Activated CD4-positive, alpha-beta memory T cell treated with anti-CD3 and anti-CD28 coated beads, Interleukin-2, amount 10 ng/mL, durations not matched to agents 7 days and 5 days (primary cell): ENCODE measurements around the gene KCNAB2. TPM values are rescaled to one million over a fixed set of nuclear protein-coding genes. Genes with fewer than 3 reads are reported as not detected.

ENCODE experiments used
- CTCF ChIA-PET: fragments of 350-600 bp; sonication (Branson Sonifier 250); formaldehyde crosslinking; loops from one replicate; lab custom pipeline; 2021; ENCODE audit warnings: antibody characterized with exemption, inconsistent platforms; lab: Charles Lee
- POLR2A ChIA-PET: fragments of 350-600 bp; sonication (Branson Sonifier 250); formaldehyde crosslinking; loops from one replicate; lab custom pipeline; 2021; ENCODE audit warnings: antibody characterized with exemption; lab: Charles Lee
- DNase-seq: peaks from one replicate; pipeline ENCODE4 v3.0.0-alpha.2; 2020
- H3K27ac Mint-ChIP-seq: one replicate; pipeline ENCODE4 v1.8.0; 2021; ENCODE audit warnings: mild to moderate bottlenecking, mixed read lengths
- H3K27me3 Mint-ChIP-seq: one replicate; pipeline ENCODE4 v1.8.0; 2021; ENCODE audit warnings: mixed read lengths
- H3K36me3 Mint-ChIP-seq: one replicate; pipeline ENCODE4 v1.8.0; 2021; ENCODE audit warnings: low read depth, mixed read lengths
- H3K4me1 Mint-ChIP-seq: one replicate; pipeline ENCODE4 v1.8.0; 2021; ENCODE audit warnings: mixed read lengths
- H3K4me3 Mint-ChIP-seq: one replicate; pipeline ENCODE4 v1.8.0; 2021; ENCODE audit warnings: mild to moderate bottlenecking, mixed read lengths
- H3K9me3 Mint-ChIP-seq: one replicate; pipeline ENCODE4 v1.8.0; 2021; ENCODE audit warnings: mixed read lengths
- total RNA-seq, 2 experiments: library from RNA; stranded (reverse); gene quantifications; one replicate each; pipeline ENCODE4 v1.2.3, GENCODE V29; 2021

Gene KCNAB2
- 100 to 1,000 TPM; 284 to 286 TPM for total RNA-seq

DNA sequence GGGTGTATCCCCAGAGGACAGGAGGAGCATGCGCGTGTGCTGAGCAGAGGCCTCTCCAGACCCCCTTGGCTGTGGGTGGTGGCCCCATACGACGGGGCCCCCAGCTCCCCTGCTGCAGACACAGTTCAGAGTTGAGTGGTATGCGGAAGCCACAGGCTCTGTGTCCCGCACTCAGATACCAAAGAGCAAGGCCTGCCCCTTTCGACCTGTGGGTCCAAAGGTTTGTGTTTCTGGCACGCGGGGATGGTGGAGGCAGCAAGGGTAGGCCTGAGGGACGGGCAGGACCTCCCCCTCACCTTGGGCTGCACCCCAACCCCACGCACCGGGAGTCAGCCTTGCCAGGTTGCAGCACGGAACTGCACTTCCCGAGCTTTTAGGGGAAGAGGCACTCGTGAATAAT, at the start of gene KCNAB2:
Gene KCNAB2 (plus strand): TSS at position 328 of the 400 bp plus-strand sequence. CDS start 5,649 bp downstream, outside the sequence.
- no peaks in the 10 kb centered on the region for H3K27me3 Mint-ChIP-seq
- DNase-seq, result no peak
- no peaks in the 10 kb centered on the region for H3K9me3 Mint-ChIP-seq
- POLR2A ChIA-PET, result interaction anchor here (0.6 to 0.8 kb wide), 2 partner anchors 10 to 13 kb away, joined by 3 read pairs; no protein-coding TSS in a partner anchor
- no peak within 1 kb of the TSS for H3K4me3 Mint-ChIP-seq
- CTCF ChIA-PET, result no interaction called here
- H3K4me1 Mint-ChIP-seq, result peaks cover 14% of the 10 kb centered on the region
- H3K27ac Mint-ChIP-seq, result no peak within 1 kb of the TSS
- H3K36me3 Mint-ChIP-seq, result peaks cover 58% of the 10 kb centered on the region

DNA sequence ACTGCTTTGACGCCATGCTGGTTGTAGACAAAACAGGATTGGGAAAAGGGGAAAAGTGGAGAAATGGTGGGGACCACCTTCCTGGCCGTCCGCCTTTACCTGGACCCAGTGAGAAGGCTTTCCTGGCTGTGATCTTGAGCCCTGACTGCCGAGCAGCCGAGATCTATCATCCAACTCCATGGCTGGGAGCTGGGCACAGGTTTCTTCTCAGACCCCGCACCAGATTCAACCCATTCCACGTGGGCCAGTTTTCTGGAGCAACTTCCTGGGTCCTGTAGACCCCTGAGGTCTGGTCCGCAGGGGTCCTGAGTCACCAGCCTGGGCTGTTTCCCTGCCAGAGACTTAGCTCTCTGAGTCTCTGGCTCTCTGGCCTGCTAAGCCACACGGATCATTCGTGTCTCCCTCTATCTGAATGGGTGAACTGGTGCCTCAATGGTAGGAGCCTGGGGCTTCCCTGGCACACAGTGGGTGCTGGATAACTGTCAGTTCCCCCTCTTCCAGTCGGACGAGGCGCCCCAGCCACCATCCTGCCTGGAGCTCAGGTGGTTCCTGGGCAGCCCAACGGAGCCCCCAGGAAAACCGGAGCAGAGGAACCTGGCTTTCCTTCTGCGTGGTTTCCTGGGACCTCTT, 48.9 kb upstream of the KCNAB2 start:
- no peaks in the 10 kb centered on the region for H3K27me3 Mint-ChIP-seq
- POLR2A ChIA-PET, result interaction anchor here (1.2 kb wide), 1 partner anchor 29 kb away, joined by 3 read pairs; no protein-coding TSS in a partner anchor
- DNase-seq, result no peak
- CTCF ChIA-PET, result no interaction called here
- H3K4me3 Mint-ChIP-seq, result no peak overlapping the region
- no peaks in the 10 kb centered on the region for H3K9me3 Mint-ChIP-seq
- H3K27ac Mint-ChIP-seq, result no peak overlapping the region
- peaks cover 32% of the 10 kb centered on the region for H3K36me3 Mint-ChIP-seq
- H3K4me1 Mint-ChIP-seq, result peaks cover 26% of the 10 kb centered on the region

DNA sequence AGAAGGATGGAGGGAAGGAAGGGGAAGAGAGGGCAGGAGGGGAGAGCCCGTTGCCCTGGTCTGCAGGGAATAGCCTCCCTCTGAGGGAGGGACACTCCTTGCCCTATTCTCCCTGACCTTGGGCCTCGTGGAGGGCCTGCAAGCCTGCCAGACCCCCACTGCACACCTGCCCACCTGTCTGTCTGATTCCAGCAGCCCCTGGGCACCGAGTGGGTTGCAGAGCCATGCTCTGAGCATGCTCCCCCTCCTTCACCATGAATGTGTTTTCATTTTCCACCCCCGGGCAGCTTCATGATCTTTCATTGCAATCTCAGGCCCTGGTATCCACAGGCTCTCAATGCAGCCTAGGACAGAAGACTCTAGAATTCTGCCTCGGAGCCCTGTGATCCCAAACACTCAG, 48.4 kb upstream of the KCNAB2 start:
- DNase-seq, result no peak
- ChIA-PET CTCF (no interaction called here), POLR2A (interaction anchor here (1.2 kb wide), 1 partner anchor 29 kb away, joined by 3 read pairs; no protein-coding TSS in a partner anchor)
- H3K36me3 Mint-ChIP-seq, result peaks cover 35% of the 10 kb centered on the region
- peaks cover 26% of the 10 kb centered on the region for H3K4me1 Mint-ChIP-seq
- no peaks in the 10 kb centered on the region for H3K9me3 Mint-ChIP-seq
- no peak overlapping the region for H3K27ac Mint-ChIP-seq
- H3K27me3 Mint-ChIP-seq, result no peaks in the 10 kb centered on the region
- no peak overlapping the region for H3K4me3 Mint-ChIP-seq

DNA sequence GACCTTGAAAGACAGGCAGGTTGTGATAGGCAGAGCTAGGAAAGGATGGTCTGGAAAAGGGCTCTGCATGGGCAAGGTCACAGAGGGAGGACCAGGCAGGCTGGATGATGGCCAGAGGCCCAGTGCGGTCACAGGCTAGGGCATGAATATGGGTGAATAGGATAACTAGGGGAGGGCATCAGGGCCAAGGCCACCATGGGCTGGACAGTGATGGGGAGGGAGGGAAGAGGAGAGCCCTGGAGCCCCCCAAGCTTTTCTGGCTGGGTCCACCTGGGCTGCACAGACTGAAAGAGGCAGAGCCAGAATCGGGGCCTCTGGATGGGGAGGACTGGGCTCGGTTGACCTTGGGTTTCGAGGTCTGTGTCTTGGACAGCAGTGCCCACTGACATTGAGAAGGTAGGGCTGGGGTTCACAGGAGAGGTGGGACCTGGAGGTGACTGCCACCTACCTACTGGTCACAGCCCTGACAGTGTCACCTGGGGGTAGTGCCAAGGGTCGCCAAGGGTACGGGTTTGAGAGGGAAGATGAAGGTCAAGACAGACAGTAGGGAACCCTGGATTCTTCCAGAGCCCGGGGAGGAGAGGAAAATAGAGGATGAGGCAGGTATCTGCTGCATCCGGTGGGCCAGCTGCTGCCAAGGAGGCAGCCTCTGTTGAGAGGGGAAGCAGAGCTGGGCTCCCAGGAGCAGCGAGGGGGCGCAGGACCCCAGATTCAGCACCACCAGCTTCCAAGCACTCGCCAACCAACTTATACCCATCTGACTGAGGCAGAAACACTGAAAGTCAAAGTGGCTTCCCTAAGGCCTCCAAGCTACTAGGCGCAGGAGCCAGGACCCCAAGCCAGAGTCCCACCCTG, 47.4 kb upstream of the KCNAB2 start:
- no peak for DNase-seq
- Mint-ChIP-seq H3K27me3 (no peaks in the 10 kb centered on the region), H3K36me3 (peaks cover 33% of the 10 kb centered on the region), H3K9me3 (no peaks in the 10 kb centered on the region), H3K4me1 (peaks cover 28% of the 10 kb centered on the region), H3K27ac (peak overlapping the region; percentile 28), H3K4me3 (no peak overlapping the region)
- ChIA-PET POLR2A (interaction anchor here (0.5 kb wide), 1 partner anchor 115 kb away, joined by 4 read pairs; no protein-coding TSS in a partner anchor), CTCF (interaction anchor here (1.5 kb wide), 1 partner anchor 36 kb away, joined by 3 read pairs; no protein-coding TSS in a partner anchor)

DNA sequence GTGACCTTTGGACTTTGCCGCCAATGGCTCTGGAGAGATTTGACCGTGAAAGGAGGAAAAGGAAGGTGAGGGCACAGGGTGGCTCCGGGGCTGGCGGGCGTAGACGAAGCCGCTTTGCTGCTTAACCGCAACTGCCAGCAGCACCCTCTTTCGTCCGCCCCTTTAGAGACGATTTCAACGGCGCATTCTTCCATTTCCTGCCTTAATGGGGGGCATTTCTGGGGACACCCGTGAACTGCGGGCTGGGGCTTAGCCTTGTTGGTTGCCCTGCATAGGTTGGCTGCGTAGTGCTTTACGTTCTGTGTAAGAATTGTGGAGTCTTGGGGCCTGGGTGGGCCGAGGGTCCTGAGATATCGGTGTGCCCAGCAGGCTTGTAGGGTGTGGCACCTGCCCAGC, 46.8 kb upstream of the KCNAB2 start:
- CTCF ChIA-PET, result interaction anchor here (1.5 kb wide), 1 partner anchor 36 kb away, joined by 3 read pairs; no protein-coding TSS in a partner anchor
- H3K4me3 Mint-ChIP-seq, result no peak overlapping the region
- H3K27ac Mint-ChIP-seq, result no peak overlapping the region
- H3K4me1 Mint-ChIP-seq, result peaks cover 34% of the 10 kb centered on the region
- H3K27me3 Mint-ChIP-seq, result no peaks in the 10 kb centered on the region
- H3K9me3 Mint-ChIP-seq, result no peaks in the 10 kb centered on the region
- peaks cover 33% of the 10 kb centered on the region for H3K36me3 Mint-ChIP-seq
- POLR2A ChIA-PET, result no interaction called here
- no peak for DNase-seq

DNA sequence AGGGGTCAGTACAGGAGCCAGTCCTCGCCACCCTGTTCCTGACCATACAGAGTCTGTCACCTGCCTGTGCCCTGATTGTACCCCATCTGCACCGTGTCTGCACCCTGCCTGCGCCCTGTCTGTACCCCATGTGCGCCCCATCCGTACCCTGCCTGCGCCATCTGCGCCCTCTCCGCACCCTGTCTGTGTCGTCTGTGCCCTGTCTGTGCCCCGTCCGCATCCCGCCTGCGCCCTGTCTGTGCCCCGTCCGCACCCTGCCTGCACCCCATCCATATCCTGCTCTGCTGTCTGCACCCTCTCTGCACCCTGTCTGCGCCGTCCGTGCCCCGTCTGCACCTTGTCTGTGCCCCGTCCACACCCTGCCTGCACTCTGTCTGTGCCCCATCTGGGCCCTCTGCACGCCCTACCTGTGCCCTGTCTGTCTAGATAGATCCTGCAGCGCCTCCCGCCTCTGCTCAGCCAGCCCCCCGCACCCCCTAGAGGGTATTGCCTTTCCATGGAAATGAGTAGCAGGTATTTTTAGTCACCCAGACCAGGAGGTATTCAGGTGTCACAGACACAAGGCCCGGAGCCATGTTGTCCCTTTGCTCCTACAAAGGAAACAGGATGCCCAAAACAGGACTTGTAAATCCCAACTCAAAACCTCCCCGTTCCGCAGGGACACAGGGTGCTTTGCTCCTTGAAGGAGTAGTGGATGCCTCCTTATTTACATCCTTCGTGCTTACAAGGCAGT, 45.8 kb upstream of the KCNAB2 start:
- Mint-ChIP-seq H3K36me3 (peaks cover 30% of the 10 kb centered on the region), H3K27ac (no peak overlapping the region), H3K9me3 (no peaks in the 10 kb centered on the region), H3K27me3 (no peaks in the 10 kb centered on the region), H3K4me3 (no peak overlapping the region), H3K4me1 (peaks cover 29% of the 10 kb centered on the region)
- no peak for DNase-seq
- POLR2A ChIA-PET, result no interaction called here
- CTCF ChIA-PET, result interaction anchor here (1.5 kb wide), 1 partner anchor 35 kb away, joined by 3 read pairs; no protein-coding TSS in a partner anchor

DNA sequence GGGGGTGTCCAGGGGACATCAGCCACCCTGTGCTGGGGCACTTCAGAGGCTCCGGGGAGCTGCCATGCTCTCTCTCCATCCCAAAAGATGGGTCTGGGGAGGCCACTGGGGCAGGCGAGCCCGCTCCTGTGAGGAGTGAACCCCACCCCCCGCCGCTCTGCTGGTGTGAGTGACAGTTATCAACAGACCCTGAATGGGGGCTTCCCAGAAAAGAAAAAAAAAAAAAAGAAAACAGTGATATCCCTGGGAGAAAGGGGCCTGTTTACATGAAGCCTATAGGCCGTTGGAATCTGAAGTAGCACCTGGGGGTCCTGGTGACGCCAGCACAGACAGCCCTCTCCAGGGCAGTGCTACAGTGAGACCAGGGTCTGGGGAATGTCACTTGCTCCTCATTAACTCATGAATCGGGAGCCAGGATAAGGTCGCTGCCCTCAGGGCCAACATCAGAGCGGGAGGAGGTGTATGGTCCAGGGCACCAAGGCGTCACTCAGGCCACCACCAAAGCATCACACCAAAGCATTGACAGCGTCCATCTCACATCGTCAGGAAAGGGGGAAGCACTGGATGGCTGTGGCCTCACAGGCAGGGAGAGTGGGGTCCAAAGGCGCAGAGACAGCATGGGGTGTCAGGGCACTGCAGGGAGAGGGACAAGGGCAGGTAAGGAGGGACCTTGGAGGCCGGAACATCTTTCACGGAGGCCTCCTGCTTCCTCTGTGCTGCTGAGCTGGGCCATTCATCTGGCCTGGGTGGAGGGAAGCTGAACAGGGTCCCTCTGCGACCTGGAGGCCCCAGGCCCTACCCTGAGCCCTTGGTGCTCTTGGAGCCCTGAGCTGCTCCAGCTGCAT, 45.0 kb upstream of the KCNAB2 start:
- no peaks in the 10 kb centered on the region for H3K27me3 Mint-ChIP-seq
- H3K4me3 Mint-ChIP-seq, result no peak overlapping the region

DNA sequence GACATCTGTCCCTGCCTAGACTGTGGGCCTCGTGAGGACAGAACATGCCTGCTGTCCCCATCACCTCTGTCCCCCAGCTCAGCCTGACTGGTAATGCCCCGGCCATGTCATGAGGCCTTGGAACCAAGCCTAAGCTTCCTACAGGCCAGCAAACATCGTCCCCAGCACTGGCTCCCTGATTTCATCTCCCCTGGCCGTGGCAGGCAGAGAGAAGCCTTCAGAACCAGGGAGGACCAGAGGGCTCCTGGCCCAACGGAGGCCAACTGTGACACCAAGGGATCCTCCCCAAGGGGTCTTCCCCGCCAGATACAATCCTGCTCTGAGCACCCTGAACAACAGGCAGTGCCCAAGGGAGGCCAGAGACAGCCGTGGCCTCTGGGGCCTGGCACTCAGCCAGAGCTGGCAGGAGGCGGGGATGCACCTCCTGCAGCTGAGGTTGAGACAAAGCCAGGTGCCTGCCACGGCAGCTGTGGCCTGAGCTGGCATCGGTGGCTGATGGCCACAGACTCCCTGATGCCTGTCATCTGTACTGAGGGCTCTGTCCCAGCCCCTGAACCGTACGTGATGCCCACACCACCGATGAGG, 43.6 kb upstream of the KCNAB2 start:
- H3K36me3 Mint-ChIP-seq, result peaks cover 21% of the 10 kb centered on the region
- no peaks in the 10 kb centered on the region for H3K9me3 Mint-ChIP-seq
- H3K27ac Mint-ChIP-seq, result no peak overlapping the region
- no peak for DNase-seq
- ChIA-PET CTCF (interaction anchor here (1.6 kb wide), 1 partner anchor 8 kb away, joined by 4 read pairs; no protein-coding TSS in a partner anchor), POLR2A (interaction anchor here (0.9 to 3.6 kb wide), 4 partner anchors 9 to 203 kb away, joined by 3 to 20 read pairs (median 4); partner anchors contain the start of gene NPHP4)
- H3K27me3 Mint-ChIP-seq, result no peaks in the 10 kb centered on the region
- H3K4me1 Mint-ChIP-seq, result peaks cover 22% of the 10 kb centered on the region
- H3K4me3 Mint-ChIP-seq, result no peak overlapping the region

More for the DNA sequence above, 45.0 kb upstream of the KCNAB2 start:
- H3K9me3 Mint-ChIP-seq, result no peaks in the 10 kb centered on the region
- no peak for DNase-seq
- H3K36me3 Mint-ChIP-seq, result peaks cover 29% of the 10 kb centered on the region
- CTCF ChIA-PET, result no interaction called here
- H3K27ac Mint-ChIP-seq, result no peak overlapping the region
- peaks cover 24% of the 10 kb centered on the region for H3K4me1 Mint-ChIP-seq
- POLR2A ChIA-PET, result interaction anchor here (0.7 to 3.6 kb wide), 2 partner anchors 7 to 14 kb away, joined by 3 to 20 read pairs; partner anchors contain the start of gene NPHP4

DNA sequence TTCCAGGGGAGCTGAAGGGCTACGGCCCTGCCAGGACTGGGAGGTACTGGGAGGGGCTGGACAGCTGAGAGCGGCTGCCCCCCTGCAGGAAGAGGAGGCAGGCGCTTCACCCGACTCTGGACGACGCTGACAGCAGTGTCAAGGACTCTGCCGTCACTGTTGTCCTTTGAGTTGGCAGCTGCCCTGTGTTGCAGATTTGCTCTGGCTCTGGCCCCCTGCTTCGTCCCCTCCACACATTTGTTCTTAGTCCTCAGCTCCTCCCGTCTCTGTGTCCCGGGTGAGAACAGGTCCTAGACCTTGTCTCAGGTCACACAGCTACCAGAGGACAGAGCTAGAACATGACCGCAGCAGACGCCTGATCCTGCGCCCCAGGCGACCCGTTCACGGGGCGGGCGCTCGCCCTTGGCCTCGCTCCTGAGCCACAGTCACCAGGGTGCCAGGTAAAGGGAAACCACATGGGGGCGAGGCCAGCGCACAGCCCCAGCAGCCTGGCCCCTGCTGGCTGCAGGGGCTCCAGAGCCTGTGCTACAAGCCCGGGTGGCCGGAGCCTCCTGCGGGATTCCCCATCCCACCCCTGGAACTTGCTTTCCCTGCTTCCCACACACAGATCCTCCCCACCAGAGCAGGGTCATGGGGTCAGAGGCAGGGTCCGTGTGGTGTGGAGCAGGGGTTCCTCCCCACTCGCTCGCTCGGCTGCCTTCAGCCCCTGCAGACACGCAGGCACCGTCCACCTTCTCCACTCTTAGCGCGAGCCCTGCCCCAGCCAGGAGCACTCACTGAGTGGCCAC, 42.8 kb upstream of the KCNAB2 start:
- peaks cover 21% of the 10 kb centered on the region for H3K4me1 Mint-ChIP-seq

DNA sequence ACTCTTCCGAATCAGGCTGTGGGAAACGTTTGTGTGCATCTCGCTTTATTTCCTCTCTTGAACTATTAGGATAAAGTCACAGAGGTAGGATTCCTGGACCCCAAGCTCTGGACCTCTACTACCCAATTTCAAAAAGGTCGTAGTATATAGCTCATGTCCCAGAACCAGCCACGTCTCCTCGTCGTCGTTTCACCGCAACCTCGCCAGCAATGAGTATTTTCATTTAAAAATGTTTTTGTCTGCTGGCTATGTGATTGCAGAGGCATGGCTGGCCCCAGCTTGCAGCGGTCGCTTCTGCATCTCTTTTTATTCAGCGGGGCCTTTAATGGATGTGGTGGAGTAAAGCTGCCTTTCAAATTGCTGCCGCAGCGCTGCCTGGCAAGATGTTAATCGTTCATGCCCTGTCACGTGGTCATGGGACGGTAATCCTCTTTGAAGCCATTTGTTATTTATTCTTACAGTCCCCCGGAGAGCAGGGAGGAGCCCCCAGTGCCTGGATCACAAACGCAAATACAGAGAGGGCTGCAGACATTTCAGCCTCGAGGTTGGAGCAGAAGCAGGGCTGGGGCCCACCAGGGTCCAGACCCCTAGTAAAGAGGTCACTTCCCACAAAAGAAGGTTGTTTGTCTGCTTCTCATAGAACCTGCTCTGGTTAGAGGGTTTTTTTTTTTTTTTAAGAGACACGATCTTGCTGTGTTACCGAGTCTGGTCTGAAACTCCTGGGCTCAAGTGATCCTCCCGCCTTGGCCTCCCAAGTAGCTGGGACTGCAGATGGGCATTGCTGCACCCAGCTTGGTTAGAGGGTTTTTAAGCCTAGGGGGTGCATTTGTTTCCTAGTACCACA, 41.9 kb upstream of the KCNAB2 start:
- H3K4me3 Mint-ChIP-seq, result no peak overlapping the region
- H3K27ac Mint-ChIP-seq, result no peak overlapping the region
- peaks cover 10% of the 10 kb centered on the region for H3K36me3 Mint-ChIP-seq
- H3K27me3 Mint-ChIP-seq, result no peaks in the 10 kb centered on the region
- ChIA-PET POLR2A (interaction anchor here (1.3 to 3.6 kb wide), 3 partner anchors 10 to 22 kb away, joined by 4 to 20 read pairs (median 4); partner anchors contain the start of gene NPHP4), CTCF (interaction anchor here (0.8 to 1.6 kb wide), 2 partner anchors 10 to 30 kb away, joined by 3 to 4 read pairs; no protein-coding TSS in a partner anchor)
- peaks cover 20% of the 10 kb centered on the region for H3K4me1 Mint-ChIP-seq
- no peaks in the 10 kb centered on the region for H3K9me3 Mint-ChIP-seq
- no peak for DNase-seq

More for the DNA sequence above, 42.8 kb upstream of the KCNAB2 start:
- Mint-ChIP-seq H3K9me3 (no peaks in the 10 kb centered on the region), H3K36me3 (peaks cover 15% of the 10 kb centered on the region), H3K4me3 (no peak overlapping the region), H3K27ac (no peak overlapping the region), H3K27me3 (no peaks in the 10 kb centered on the region)
- no peak for DNase-seq
- CTCF ChIA-PET, result interaction anchor here (0.8 to 1.6 kb wide), 2 partner anchors 9 to 31 kb away, joined by 3 to 4 read pairs; no protein-coding TSS in a partner anchor
- POLR2A ChIA-PET, result interaction anchor here (0.9 to 3.6 kb wide), 5 partner anchors 10 to 202 kb away, joined by 3 to 20 read pairs (median 4); partner anchors contain the start of gene NPHP4
